Adrenal gland (tissue), 5 donors: ENCODE results near the gene LRRN4CL.

Experiments used
- CTCF ChIP-seq, 6 experiments: fragments of 450-650 bp in 4 of 6; fragments of 200-600 bp in 2 of 6; sonication (generic) in 1 of 6; IDR thresholded peaks; 1 replicate in 5 of 6; 2 replicates in 1 of 6; pipeline versions ENCODE4 v1.5.1 to v1.8.0; 2016 to 2021; ENCODE audit warnings: antibody characterized with exemption in 6 of 6, mild to moderate bottlenecking in 2 of 6, moderate library complexity in 1 of 6
- POLR2A ChIP-seq, 2 donors: fragments of 450-650 bp; IDR thresholded peaks; one replicate each; pipeline ENCODE4 v1.6.1; 2017; ENCODE audit warnings: antibody characterized with exemption in 2 of 2, mild to moderate bottlenecking in 2 of 2, moderate library complexity in 1 of 2
- donor health status: DM: no; HTN: no; CAD: no.

DNA sequence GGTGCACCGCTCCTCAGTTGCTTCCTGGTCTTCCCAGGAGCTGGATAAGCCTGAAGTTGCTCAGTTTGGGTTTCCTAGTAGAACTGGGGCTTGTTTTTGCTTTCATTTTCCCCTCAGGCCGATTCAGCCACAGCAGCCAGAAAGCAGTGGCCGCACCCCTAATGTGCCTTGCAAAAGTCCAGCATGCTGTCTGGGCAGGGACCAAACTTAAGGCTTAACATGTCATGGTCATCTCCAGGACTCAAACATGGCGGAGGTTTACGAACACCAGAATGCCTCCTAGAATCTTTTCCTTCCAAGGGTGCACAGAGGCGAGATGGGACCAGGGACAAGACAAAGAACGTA is 20.6 kb upstream of the LRRN4CL start:
- TF ChIP-seq CTCF (IDR thresholded peaks at IDR 0.05): no peak
- no peak for TF ChIP-seq POLR2A (IDR thresholded peaks at IDR 0.05)
